A549 (cell line): Measurements from ENCODE around the gene GRIK4. TPM values are rescaled to one million over a fixed set of nuclear protein-coding genes. Genes with fewer than 3 reads are reported as not detected.
A peak's percentile ranks its signal among the peaks of the same experiment; 100 is the strongest.

Experiments
- ATAC-seq, 2 experiments: fragments of 200-7000 bp in 1 of 2; fragments of >200 bp in 1 of 2; cut with Nextera tagmentation in 1 of 2; cut with Tn5 transposase in 1 of 2; 3 replicates each; pipeline versions ENCODE4 v1.8.0 to v1.9.1; 2018 to 2020; ENCODE audit warnings: mild to moderate bottlenecking in 1 of 2, moderate library complexity in 1 of 2
- CTCF ChIA-PET: fragments of 300-600 bp; sonication (Branson Sonifier 250); formaldehyde crosslinking; extraction: SDS; loops from one replicate; lab custom pipeline; 2021; ENCODE audit warnings: antibody characterized with exemption, inconsistent platforms; lab: Yijun Ruan, JAX
- POLR2A ChIA-PET: fragments of 350-600 bp; formaldehyde crosslinking; extraction: SDS; loops from one replicate; lab custom pipeline; 2021; ENCODE audit warnings: antibody characterized with exemption, inconsistent platforms; lab: Yijun Ruan, JAX
- DNase-seq, 2 experiments: peaks; one replicate each; pipeline versions ENCODE4 v3.0.0 to v3.0.0-alpha.2; 2011 to 2016; ENCODE audit warnings: low read depth in 1 of 2, low spot score in 1 of 2
- FAIRE-seq: peaks from 2 replicates; lab custom pipeline; 2011; peaks lifted over from hg19 to GRCh38; lab: Jason Lieb, UNC
- H3K27ac ChIP-seq, 2 experiments: fragments of >200 bp; sonication (Bioruptor Twin); formaldehyde crosslinking; 3 replicates each; pipeline ENCODE4 v1.5.1; 2016 to 2017
- H3K4me1 ChIP-seq: fragments of >200 bp; sonication (Bioruptor Twin); formaldehyde crosslinking; 3 replicates; pipeline ENCODE4 v1.6.1; 2016
- H3K4me2 ChIP-seq: fragments of >200 bp; sonication (Bioruptor Twin); formaldehyde crosslinking; 3 replicates; pipeline ENCODE4 v1.6.1; 2016
- H3K4me3 ChIP-seq: fragments of >200 bp; sonication (Bioruptor Twin); formaldehyde crosslinking; 3 replicates; pipeline ENCODE4 v1.5.1; 2016
- H3K9me3 ChIP-seq: fragments of >200 bp; sonication (Bioruptor Twin); formaldehyde crosslinking; 3 replicates; pipeline ENCODE4 v1.6.1; 2016
- CHD2 ChIP-seq: fragments of 150-350 bp; IDR thresholded peaks from 2 replicates; pipeline ENCODE4 v1.6.1; 2014; ENCODE audit warnings: low read length; ENCODE audit not compliant: partially characterized antibody
- EHF ChIP-seq: fragments of 250-450 bp; sonication (Bioruptor Pico); IDR thresholded peaks from 2 replicates; pipeline ENCODE4 v1.5.0; 2020; ENCODE audit warnings: mild to moderate bottlenecking
- ELK1 ChIP-seq: fragments of 150-350 bp; IDR thresholded peaks from 2 replicates; pipeline ENCODE4 v1.6.1; 2014; ENCODE audit warnings: low read depth, mild to moderate bottlenecking, low read length
- EP300 ChIP-seq, 2 experiments: fragments of >200 bp; sonication (Bioruptor Twin); formaldehyde crosslinking; IDR thresholded peaks; 2 replicates in 1 of 2; 3 replicates in 1 of 2; pipeline ENCODE4 v1.6.1; 2016 to 2017
- FOSB ChIP-seq: fragments of 250-450 bp; sonication (Bioruptor Pico); IDR thresholded peaks from 2 replicates; pipeline ENCODE4 v1.5.0; 2020; ENCODE audit warnings: mild to moderate bottlenecking, moderate library complexity
- HEYL ChIP-seq: fragments of 250-450 bp; sonication (Bioruptor Pico); IDR thresholded peaks from 2 replicates; pipeline ENCODE4 v1.8.0; 2021; ENCODE audit warnings: mild to moderate bottlenecking, moderate library complexity
- HOXA7 ChIP-seq: fragments of 250-450 bp; sonication (Bioruptor Pico); IDR thresholded peaks from 2 replicates; pipeline ENCODE4 v1.5.0; 2020; ENCODE audit warnings: mild to moderate bottlenecking, moderate library complexity
- HOXB13 ChIP-seq: fragments of 250-450 bp; sonication (Bioruptor Pico); IDR thresholded peaks from 2 replicates; pipeline ENCODE4 v1.5.0; 2020; ENCODE audit warnings: low read depth, mild to moderate bottlenecking, moderate library complexity
- JUNB ChIP-seq: fragments of >200 bp; sonication (Bioruptor Twin); formaldehyde crosslinking; IDR thresholded peaks from 2 replicates; pipeline ENCODE4 v1.6.1; 2016
- NR3C1 ChIP-seq: fragments of >200 bp; sonication (Bioruptor Twin); formaldehyde crosslinking; IDR thresholded peaks from 3 replicates; pipeline ENCODE4 v1.6.1; 2017
- PHF8 ChIP-seq: fragments of 200-600 bp; sonication (generic); IDR thresholded peaks from 2 replicates; pipeline ENCODE4 v1.6.1; 2016; ENCODE audit warnings: low read depth, mild to moderate bottlenecking, antibody characterized with exemption, moderate library complexity, borderline replicate concordance
- RAD21 ChIP-seq, 2 experiments: fragments of >200 bp in 1 of 2; sonication (Bioruptor Twin) in 1 of 2; formaldehyde crosslinking in 1 of 2; IDR thresholded peaks in 1 of 2; conservative IDR thresholded peaks in 1 of 2; 2 replicates in 1 of 2; 3 replicates in 1 of 2; pipeline ENCODE4 v1.6.1; 2012 to 2018; ENCODE audit warnings: inconsistent platforms in 1 of 2
- RARB ChIP-seq: fragments of 250-450 bp; sonication (Bioruptor Pico); IDR thresholded peaks from 2 replicates; pipeline ENCODE4 v1.8.0; 2021; ENCODE audit warnings: mild to moderate bottlenecking, moderate library complexity
- RCOR1 ChIP-seq: fragments of 150-350 bp; IDR thresholded peaks from 2 replicates; pipeline ENCODE4 v1.6.1; 2014; ENCODE audit warnings: antibody characterized with exemption, low read length, low read depth
- RFX5 ChIP-seq: fragments of 450-650 bp; IDR thresholded peaks from 2 replicates; pipeline ENCODE4 v1.7.1; 2014; ENCODE audit warnings: antibody characterized with exemption, mild to moderate bottlenecking, moderate library complexity
- RNF2 ChIP-seq: fragments of 200-600 bp; sonication (generic); IDR thresholded peaks from 2 replicates; pipeline ENCODE4 v1.6.1; 2016; ENCODE audit warnings: low read depth, mild to moderate bottlenecking, antibody characterized with exemption, moderate library complexity, borderline replicate concordance
- SMC3 ChIP-seq: fragments of >200 bp; sonication (Bioruptor Twin); formaldehyde crosslinking; IDR thresholded peaks from 3 replicates; pipeline ENCODE4 v1.6.1; 2018; ENCODE audit warnings: inconsistent platforms
- SREBF2 ChIP-seq: fragments of 450-650 bp; IDR thresholded peaks from 2 replicates; pipeline ENCODE4 v1.6.1; 2014; ENCODE audit warnings: mild to moderate bottlenecking, moderate library complexity
- USF2 ChIP-seq: fragments of 450-650 bp; IDR thresholded peaks from 2 replicates; pipeline ENCODE4 v1.6.1; 2014; ENCODE audit warnings: antibody characterized with exemption
- ZC3H11A ChIP-seq: fragments of 450-650 bp; IDR thresholded peaks from 2 replicates; pipeline ENCODE4 v1.6.1; 2014; ENCODE audit warnings: antibody characterized with exemption, mild to moderate bottlenecking
- WGBS: methylation state at CpG from one replicate; pipeline ENCODE4 v1.1.6; 2017; ENCODE audit errors: missing lambda C conversion rate; 5-methylcytosine and 5-hydroxymethylcytosine counted together
- polyA plus RNA-seq, 4 experiments: library from polyadenylated mRNA; depleted of rRNA in 3 of 4; stranded (reverse); fragments of >200 nt; fragmentation: RNase III in 1 of 4; extraction: RNeasy Plus Mini Kit Qiagen cat#74134 plus additional on column Dnase treatment in 1 of 4; gene quantifications; 2 replicates in 3 of 4; 3 replicates in 1 of 4; pipeline ENCODE4 v1.2.3, GENCODE V29; 2011 to 2017
- TF ChIP-seq, protein P1 (sequence below): fragments of >200 bp; sonication (Bioruptor Twin); formaldehyde crosslinking; IDR thresholded peaks from 3 replicates; pipeline ENCODE4 v1.5.1; 2016

Gene GRIK4
- polyA plus RNA-seq, 2 of the 4 experiments (the other 2 are of a cell fraction): 0.01 TPM; not detected in 1

DNA sequence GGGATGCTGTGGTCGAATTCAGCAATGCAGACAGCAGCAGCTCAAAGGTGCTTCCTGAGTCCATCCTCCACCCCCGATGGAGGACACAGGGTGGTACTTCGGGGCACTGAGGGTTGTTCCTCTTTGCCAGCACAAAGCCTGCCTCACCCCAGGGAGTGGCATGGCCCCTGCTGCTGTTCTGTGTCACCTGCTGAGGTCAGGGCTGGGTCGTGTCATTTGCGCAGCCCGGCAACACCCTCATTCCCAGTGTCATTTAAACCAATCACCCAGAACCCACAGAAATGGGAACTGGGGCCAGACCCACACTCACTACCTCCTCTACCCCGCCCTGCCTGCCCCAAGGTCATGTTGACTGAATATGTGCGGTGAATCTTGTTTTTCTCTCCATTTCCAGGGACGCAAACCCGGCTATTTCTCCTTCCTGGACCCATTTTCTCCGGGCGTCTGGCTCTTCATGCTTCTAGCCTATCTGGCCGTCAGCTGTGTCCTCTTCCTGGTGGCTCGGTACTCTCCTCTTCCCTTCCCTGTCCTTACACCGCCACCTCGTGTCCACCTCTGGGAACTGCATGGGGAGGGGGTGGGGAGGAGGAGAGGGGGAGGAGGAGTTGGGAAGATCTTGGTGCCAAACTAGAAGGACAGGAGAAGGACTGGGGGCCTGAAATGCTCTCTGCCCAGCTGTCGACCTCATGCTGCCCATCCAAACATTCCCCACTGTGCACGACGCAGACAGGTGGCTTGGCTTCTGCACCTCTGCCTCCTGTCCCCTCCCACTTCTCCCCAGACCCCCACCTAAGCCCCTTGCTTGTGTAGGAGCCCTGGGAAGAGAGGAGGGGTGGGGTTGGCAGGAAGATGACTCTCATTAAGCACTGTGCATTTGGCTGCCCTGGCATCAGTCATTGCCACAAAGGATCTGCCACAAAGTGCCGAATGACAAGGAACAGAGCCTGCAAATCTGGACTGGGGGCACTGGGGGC lies 441.2 kb downstream of the GRIK4 start:
- Histone ChIP-seq H3K4me1 (no peaks in the 10 kb centered on the region), H3K9me3 (no peaks in the 10 kb centered on the region), H3K4me3 (0 out of 3 replicates have a peak overlapping the region, but pooled peaks have one; percentile 10), H3K27ac (no peak overlapping the region), H3K4me2 (peak overlapping the region; percentile 75)
- FAIRE-seq (no peak), DNase-seq (peak; percentile 67 to 74), ATAC-seq (peak; percentile 84 to 95)
- 0% methylated on average over 11 of the region's 20 CpGs for WGBS
- ChIA-PET CTCF (interaction anchor here (0.6 to 3.7 kb wide), 17 partner anchors 11 to 445 kb away, joined by 3 to 19 read pairs (median 3); partner anchors contain the start of gene GRIK4), POLR2A (no interaction called here)
- TF ChIP-seq SMC3: peak; percentile 66
- TF ChIP-seq CHD2: peak; percentile 42
- no peak for TF ChIP-seq NR3C1
- TF ChIP-seq USF2: no peak
- TF ChIP-seq, protein P1, sequence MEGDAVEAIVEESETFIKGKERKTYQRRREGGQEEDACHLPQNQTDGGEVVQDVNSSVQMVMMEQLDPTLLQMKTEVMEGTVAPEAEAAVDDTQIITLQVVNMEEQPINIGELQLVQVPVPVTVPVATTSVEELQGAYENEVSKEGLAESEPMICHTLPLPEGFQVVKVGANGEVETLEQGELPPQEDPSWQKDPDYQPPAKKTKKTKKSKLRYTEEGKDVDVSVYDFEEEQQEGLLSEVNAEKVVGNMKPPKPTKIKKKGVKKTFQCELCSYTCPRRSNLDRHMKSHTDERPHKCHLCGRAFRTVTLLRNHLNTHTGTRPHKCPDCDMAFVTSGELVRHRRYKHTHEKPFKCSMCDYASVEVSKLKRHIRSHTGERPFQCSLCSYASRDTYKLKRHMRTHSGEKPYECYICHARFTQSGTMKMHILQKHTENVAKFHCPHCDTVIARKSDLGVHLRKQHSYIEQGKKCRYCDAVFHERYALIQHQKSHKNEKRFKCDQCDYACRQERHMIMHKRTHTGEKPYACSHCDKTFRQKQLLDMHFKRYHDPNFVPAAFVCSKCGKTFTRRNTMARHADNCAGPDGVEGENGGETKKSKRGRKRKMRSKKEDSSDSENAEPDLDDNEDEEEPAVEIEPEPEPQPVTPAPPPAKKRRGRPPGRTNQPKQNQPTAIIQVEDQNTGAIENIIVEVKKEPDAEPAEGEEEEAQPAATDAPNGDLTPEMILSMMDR: peak; percentile 57
- no peak for TF ChIP-seq HOXB13
- TF ChIP-seq EHF: no peak
- no peak for TF ChIP-seq RCOR1
- TF ChIP-seq EP300 (IDR thresholded peaks at IDR 0.05): no peak
- no peak for TF ChIP-seq JUNB
- TF ChIP-seq FOSB (CRISPR knock-in tag): no peak
- TF ChIP-seq SREBF2: no peak
- peak; percentile 76 to 82 for TF ChIP-seq RAD21 (conservative IDR thresholded peaks at IDR 0.05 in 1 of 2, IDR thresholded peaks at IDR 0.05 in 1 of 2)

DNA sequence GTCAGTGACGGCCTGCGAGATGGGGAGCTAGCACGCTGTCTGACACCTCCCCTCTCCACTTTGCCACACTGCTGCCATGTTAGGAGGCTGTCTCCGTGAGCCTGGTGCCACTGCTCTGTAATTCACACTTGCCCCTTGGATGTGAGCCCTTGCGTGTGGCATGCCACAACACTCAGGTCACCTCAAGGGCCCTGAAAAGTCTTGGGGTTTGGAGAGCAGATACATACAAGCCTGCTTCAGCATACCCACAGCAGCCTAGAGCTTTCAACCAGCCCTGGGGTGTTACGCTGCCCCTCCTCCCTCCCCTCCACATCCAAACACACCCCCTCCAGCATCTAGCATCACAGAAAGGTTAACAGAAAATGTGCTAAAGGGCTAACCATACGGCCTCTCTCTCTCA lies 442.8 kb downstream of the GRIK4 start:
- H3K9me3 ChIP-seq: no peaks in the 10 kb centered on the region
- H3K4me3 ChIP-seq: no peak overlapping the region
- ChIA-PET POLR2A (no interaction called here), CTCF (interaction anchor here (1.4 to 3.7 kb wide), 3 partner anchors 19 to 443 kb away, joined by 3 to 19 read pairs (median 10); partner anchors contain the start of gene GRIK4)
- H3K4me1 ChIP-seq: no peaks in the 10 kb centered on the region
- DNase-seq (no peak), FAIRE-seq (no peak), ATAC-seq (no peak)
- H3K4me2 ChIP-seq: no peak overlapping the region
- no peak overlapping the region for H3K27ac ChIP-seq
- WGBS: 55% methylated on average over 4 of the region's 7 CpGs
- TF ChIP-seq PHF8: no peak
- no peak for TF ChIP-seq ELK1
- TF ChIP-seq HEYL (CRISPR knock-in tag): no peak
- no peak for TF ChIP-seq HOXA7 (CRISPR knock-in tag)
- TF ChIP-seq RNF2: no peak
- no peak for TF ChIP-seq RFX5
- TF ChIP-seq RCOR1: no peak
- TF ChIP-seq RARB (CRISPR knock-in tag): no peak
- TF ChIP-seq EP300 (IDR thresholded peaks at IDR 0.05): no peak
- TF ChIP-seq HOXB13: no peak
- no peak for TF ChIP-seq ZC3H11A
- TF ChIP-seq, all 56 proteins: peak for 0
